PC-9 (cell line): ENCODE data around the gene FRMD4B. TPM values are rescaled to one million over a fixed set of nuclear protein-coding genes. Genes with fewer than 3 reads are reported as not detected.

ENCODE experiments used
- BruUV-seq: library from RNA; stranded (reverse); fragments of 400-500 nt; replicated peaks from 2 replicates; lab custom pipeline; 2021; lab: Mats Ljungman, UMichigan
- CTCF ChIA-PET: fragments of 300-600 bp; sonication (Branson Sonifier 250); formaldehyde crosslinking; loops from one replicate; lab custom pipeline; 2022; ENCODE audit warnings: antibody characterized with exemption; lab: Charles Lee
- POLR2A ChIA-PET: fragments of 300-600 bp; sonication (Branson Sonifier 250); formaldehyde crosslinking; loops from one replicate; lab custom pipeline; 2022; ENCODE audit warnings: antibody characterized with exemption; ENCODE audit not compliant: unreplicated experiment; lab: Charles Lee
- DNase-seq, 2 experiments: peaks; one replicate each; pipeline versions ENCODE4 v3.0.0 to v3.0.0-alpha.2; 2015 to 2022; ENCODE audit warnings: mixed read lengths in 1 of 2
- H2AFZ ChIP-seq: fragments of 200-600 bp; sonication (generic); 2 replicates; pipeline ENCODE4 v1.8.1; 2017; ENCODE audit warnings: antibody characterized with exemption
- H3F3A ChIP-seq: fragments of 200-600 bp; sonication (generic); 2 replicates; pipeline ENCODE4 v1.8.1; 2017; ENCODE audit warnings: antibody characterized with exemption, mild to moderate bottlenecking, low read depth; ENCODE audit not compliant: insufficient read depth
- H3K27ac ChIP-seq: fragments of 200-600 bp; sonication (generic); 2 replicates; pipeline ENCODE4 v1.6.1; 2016; ENCODE audit warnings: mixed run types
- H3K27me3 ChIP-seq: fragments of 200-600 bp; sonication (generic); 2 replicates; pipeline ENCODE4 v1.6.1; 2016; ENCODE audit warnings: low read depth, mixed run types; ENCODE audit not compliant: insufficient read depth
- H3K36me3 ChIP-seq: fragments of 200-600 bp; sonication (generic); 2 replicates; pipeline ENCODE4 v1.6.1; 2016; ENCODE audit warnings: low read depth, mixed run types
- H3K4me1 ChIP-seq: fragments of 200-600 bp; sonication (generic); replicated peaks from 2 replicates; pipeline ENCODE4 v1.6.1; 2016; ENCODE audit warnings: mixed run types; ENCODE audit not compliant: insufficient read depth
- H3K4me2 ChIP-seq: fragments of 200-600 bp; sonication (generic); 2 replicates; pipeline ENCODE4 v1.6.1; 2017; ENCODE audit warnings: mixed run types
- H3K4me3 ChIP-seq: fragments of 200-600 bp; sonication (generic); 2 replicates; pipeline ENCODE4 v1.6.1; 2016; ENCODE audit warnings: mixed run types
- H3K79me2 ChIP-seq: fragments of 200-600 bp; sonication (generic); 2 replicates; pipeline ENCODE4 v1.6.1; 2017; ENCODE audit warnings: low read depth, mixed run types
- H3K9me2 ChIP-seq: fragments of 200-600 bp; sonication (generic); 2 replicates; pipeline ENCODE4 v1.8.1; 2017; ENCODE audit warnings: mild to moderate bottlenecking; ENCODE audit not compliant: insufficient read depth
- H3K9me3 ChIP-seq: fragments of 200-600 bp; sonication (generic); 2 replicates; pipeline ENCODE4 v1.8.1; 2016; ENCODE audit warnings: low read depth; ENCODE audit not compliant: insufficient read depth
- H4K20me1 ChIP-seq: fragments of 200-600 bp; sonication (generic); 2 replicates; pipeline ENCODE4 v1.8.1; 2017; ENCODE audit not compliant: insufficient read depth
- CTCF ChIP-seq: fragments of 200-600 bp; sonication (generic); conservative IDR thresholded peaks from 2 replicates; pipeline ENCODE4 v1.6.1; 2017; ENCODE audit warnings: mixed run types, antibody characterized with exemption, mild to moderate bottlenecking, moderate library complexity
- EZH2 ChIP-seq: fragments of 200-600 bp; sonication (generic); IDR thresholded peaks from 2 replicates; pipeline ENCODE4 v1.8.0; 2017; ENCODE audit warnings: antibody characterized with exemption, low read depth
- intact Hi-C: fragments of 100-400 bp; cut with micrococcal nuclease; formaldehyde crosslinking; loops from one replicate; pipeline ENCODE4 v1.10.0; 2022; ENCODE audit not compliant: unreplicated experiment
- total RNA-seq: library from RNA; stranded (reverse); gene quantifications from 2 replicates; pipeline ENCODE4 v1.2.3, GENCODE V29; 2021

Gene FRMD4B
- total RNA-seq, 1 experiment from 2014 or later, result 10.2 TPM

GRCh38 chr3:69186575-69187093 lies 199.3 kb downstream of the FRMD4B start:
- Histone ChIP-seq H2AFZ (no peak overlapping the region), H3K9me3 (no peaks in the 10 kb centered on the region), H3K36me3 (peaks cover 23% of the 10 kb centered on the region; the same call in 1 of the 2 replicates), H3K4me1 (peaks cover 18% of the 10 kb centered on the region), H3K4me2 (no peak overlapping the region), H3K4me3 (no peak overlapping the region), H3K79me2 (no peaks in the 10 kb centered on the region), H3F3A (peaks cover 4% of the 10 kb centered on the region; the same call in 1 of the 2 replicates), H3K27ac (no peak overlapping the region), H3K9me2 (no peaks in the 10 kb centered on the region), H4K20me1 (no peaks in the 10 kb centered on the region), H3K27me3 (no peaks in the 10 kb centered on the region)
- ChIA-PET CTCF (no interaction called here), POLR2A (interaction anchor here (0.6 kb wide), 1 partner anchor 130 kb away, joined by 5 read pairs; no protein-coding TSS in a partner anchor)
- TF ChIP-seq EZH2, result no peak
- TF ChIP-seq CTCF, result no peak
- BruUV-seq, result no TSS peak
- intact Hi-C loops, result no loop called here
- no peak for DNase-seq

GRCh38 chr3:69182588-69183316 lies 203.1 kb downstream of the FRMD4B start:
- Histone ChIP-seq H3K9me3 (no peaks in the 10 kb centered on the region), H2AFZ (no peak overlapping the region), H4K20me1 (no peaks in the 10 kb centered on the region), H3K36me3 (peaks cover 22% of the 10 kb centered on the region), H3K27me3 (no peaks in the 10 kb centered on the region), H3K4me1 (peaks cover 55% of the 10 kb centered on the region), H3K9me2 (no peaks in the 10 kb centered on the region), H3K79me2 (peaks cover 12% of the 10 kb centered on the region; the same call in 1 of the 2 replicates), H3K27ac (peak overlapping the region; percentile 97), H3K4me2 (peak overlapping the region; percentile 57), H3K4me3 (no peak overlapping the region), H3F3A (peaks cover 39% of the 10 kb centered on the region)
- intact Hi-C loops, result no loop called here
- BruUV-seq, result no TSS peak
- TF ChIP-seq EZH2, result no peak
- TF ChIP-seq CTCF, result no peak
- DNase-seq, result no peak
- ChIA-PET CTCF (interaction anchor here (1.7 kb wide), 1 partner anchor 20 kb away, joined by 4 read pairs; no protein-coding TSS in a partner anchor), POLR2A (interaction anchor here (0.6 to 0.8 kb wide), 3 partner anchors 36 to 106 kb away, joined by 3 to 5 read pairs (median 4); no protein-coding TSS in a partner anchor)

- no peak for TF ChIP-seq CTCF
- TF ChIP-seq EZH2, result no peak
- ChIA-PET POLR2A (interaction anchor here (0.6 to 0.8 kb wide), 2 partner anchors 80 to 108 kb away, joined by 3 to 4 read pairs; no protein-coding TSS in a partner anchor), CTCF (interaction anchor here (1.7 kb wide), 1 partner anchor 19 kb away, joined by 4 read pairs; no protein-coding TSS in a partner anchor)
- Histone ChIP-seq H3K36me3 (peaks cover 22% of the 10 kb centered on the region), H3F3A (peaks cover 43% of the 10 kb centered on the region), H3K4me2 (peak overlapping the region; percentile 57), H4K20me1 (no peaks in the 10 kb centered on the region), H3K9me3 (no peaks in the 10 kb centered on the region), H3K27me3 (no peaks in the 10 kb centered on the region), H3K4me3 (no peak overlapping the region), H3K4me1 (peaks cover 60% of the 10 kb centered on the region), H2AFZ (no peak overlapping the region), H3K9me2 (no peaks in the 10 kb centered on the region), H3K79me2 (peaks cover 12% of the 10 kb centered on the region; the same call in 1 of the 2 replicates), H3K27ac (peak overlapping the region; percentile 97)
- intact Hi-C loops, result no loop called here
- no TSS peak for BruUV-seq
- peak; percentile 40 to 67 for DNase-seq
Measured at GRCh38 chr3:69181592-69182211, 204.2 kb downstream of the FRMD4B start.
